NOMO-1 treated with dmso at 0.1 percent for 144 hours (cell line): Measurements from ENCODE around the gene SSX4B.
"Not testable (repeated sequence)": the region's sequence is repeated elsewhere in the genome, so short reads cannot be mapped to it uniquely, and the experiment has no call there.

Source experiments
- DNase-seq: peaks from one replicate; lab custom pipeline; 2025; ENCODE audit not compliant: unreplicated experiment; lab: John Stamatoyannopoulos, UW

SSX4B gene, protein sequence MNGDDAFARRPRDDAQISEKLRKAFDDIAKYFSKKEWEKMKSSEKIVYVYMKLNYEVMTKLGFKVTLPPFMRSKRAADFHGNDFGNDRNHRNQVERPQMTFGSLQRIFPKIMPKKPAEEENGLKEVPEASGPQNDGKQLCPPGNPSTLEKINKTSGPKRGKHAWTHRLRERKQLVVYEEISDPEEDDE

DNA sequence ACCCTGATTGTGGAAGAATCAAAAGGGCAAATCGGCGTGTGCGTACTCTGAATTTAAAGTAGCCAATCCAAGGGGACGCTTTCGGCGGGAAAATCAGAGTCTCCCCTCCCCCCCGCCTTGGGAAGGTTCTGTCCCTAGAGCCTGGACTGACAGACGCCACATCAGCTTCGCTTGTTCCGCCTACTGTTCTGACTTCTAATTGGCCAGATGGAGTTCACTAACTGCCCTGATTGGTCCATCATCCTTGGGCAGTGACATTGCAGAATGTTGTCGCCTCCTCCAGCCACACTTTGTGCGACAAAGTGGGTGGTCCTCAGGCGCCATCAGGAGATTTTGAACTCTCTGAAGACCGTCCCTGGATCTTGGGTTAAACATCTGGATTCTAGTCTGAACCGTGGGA, at the start of gene SSX4B:
Gene SSX4B (minus strand): TSS at position 101 of the 400 bp plus-strand sequence. CDS start 588 bp downstream, outside the sequence.
- DNase-seq: not testable (repeated sequence)

GRCh38 chrX:48460606-48461005, 48.8 kb upstream of the SSX4B start:
- no peak for DNase-seq

- no peak for DNase-seq
Measured at GRCh38 chrX:48460031-48460430, 48.3 kb upstream of the SSX4B start.

DNA sequence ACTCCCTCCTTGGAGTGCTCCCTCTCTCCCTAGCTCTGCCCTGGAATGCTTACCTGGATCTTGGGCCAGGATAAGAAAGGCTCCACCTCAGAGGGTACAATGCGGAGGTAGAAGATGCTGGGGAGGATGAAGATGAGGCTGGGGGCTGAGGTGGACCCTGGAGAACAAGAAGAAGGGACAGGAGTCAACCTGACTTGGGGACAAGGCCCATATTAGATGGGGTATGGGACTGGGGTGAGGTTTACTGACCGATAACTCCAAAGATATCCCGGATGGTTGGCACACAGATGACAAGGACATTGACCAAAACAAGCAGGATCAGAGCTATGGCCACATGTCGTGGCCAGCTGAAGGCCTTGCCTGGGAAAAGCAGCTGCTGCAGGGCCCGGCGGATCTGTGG, 47.7 kb upstream of the SSX4B start:
- DNase-seq: no peak

GRCh38 chrX:48458711-48459110, 47.0 kb upstream of the SSX4B start:
- DNase-seq: no peak

GRCh38 chrX:48456628-48457331, 45.0 kb upstream of the SSX4B start:
- DNase-seq: no peak

GRCh38 chrX:48451708-48452107, 39.9 kb upstream of the SSX4B start:
- no peak for DNase-seq

- no peak for DNase-seq
Measured at GRCh38 chrX:48450076-48450475, 38.3 kb upstream of the SSX4B start.

DNA sequence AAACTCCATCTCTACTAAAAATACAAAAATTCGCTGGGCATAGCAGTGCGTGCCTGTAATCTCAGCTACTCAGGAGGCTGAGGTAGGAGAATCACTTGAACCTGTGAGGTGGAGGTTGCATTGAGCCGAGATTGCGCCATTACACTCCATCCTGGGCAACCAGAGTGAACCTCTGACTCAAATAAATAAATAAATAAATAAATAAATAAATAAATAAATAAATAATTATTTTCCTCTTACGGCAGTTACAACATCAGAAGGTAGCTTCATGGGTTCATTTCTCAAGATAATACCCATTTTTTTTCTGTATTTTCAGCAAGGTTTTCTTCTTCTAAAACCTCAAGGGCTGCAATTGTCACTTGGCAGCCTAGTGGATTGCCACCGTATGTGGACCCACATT, 35.4 kb upstream of the SSX4B start:
- DNase-seq: not testable (repeated sequence)

GRCh38 chrX:48433713-48434112, 22.0 kb upstream of the SSX4B start:
- not testable (repeated sequence) for DNase-seq

DNA sequence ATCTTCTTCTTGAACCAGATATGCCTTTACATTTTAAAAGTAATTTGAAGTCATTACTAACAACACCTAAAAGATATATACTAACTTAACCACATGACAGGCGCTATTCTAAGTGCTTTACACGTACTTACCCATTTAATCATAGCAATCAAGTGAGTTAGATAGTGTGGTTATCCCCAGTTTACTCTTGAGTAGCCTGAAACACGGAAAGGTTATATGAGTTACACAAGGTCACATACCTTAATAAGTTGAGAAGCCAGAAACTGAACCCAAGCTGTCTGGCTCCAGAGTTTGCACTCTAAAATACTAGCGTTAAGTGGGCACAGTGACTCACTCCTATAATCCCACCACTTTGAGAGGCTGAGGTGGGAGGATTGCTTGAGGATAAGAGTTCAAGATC, 18.4 kb upstream of the SSX4B start:
- DNase-seq: not testable (repeated sequence)

DNA sequence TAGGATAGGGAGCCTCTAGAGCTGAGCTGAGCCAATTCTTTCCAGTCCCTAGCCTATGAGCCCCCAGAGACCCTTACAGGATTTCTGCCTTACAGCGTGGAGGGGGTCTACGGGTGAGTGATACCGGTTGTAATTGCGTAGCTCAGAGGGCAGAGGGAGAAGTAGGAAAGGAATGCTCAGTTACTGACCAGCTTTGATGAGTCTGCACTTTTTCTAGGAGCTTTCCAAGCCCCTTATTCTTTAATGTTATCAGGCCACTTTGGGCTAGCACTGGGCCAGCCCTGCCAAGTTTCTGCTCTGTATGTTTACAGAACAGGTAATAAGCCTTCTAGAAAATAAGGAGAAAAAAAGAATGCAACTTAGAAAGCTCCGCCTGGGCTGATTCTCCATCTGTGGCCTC, 17.8 kb upstream of the SSX4B start:
- not testable (repeated sequence) for DNase-seq

- DNase-seq: not testable (repeated sequence)
Measured at GRCh38 chrX:48427027-48427716, 15.4 kb upstream of the SSX4B start.

- DNase-seq: not testable (repeated sequence)
Measured at GRCh38 chrX:48397825-48398224, 13.9 kb downstream of the SSX4B start.

DNA sequence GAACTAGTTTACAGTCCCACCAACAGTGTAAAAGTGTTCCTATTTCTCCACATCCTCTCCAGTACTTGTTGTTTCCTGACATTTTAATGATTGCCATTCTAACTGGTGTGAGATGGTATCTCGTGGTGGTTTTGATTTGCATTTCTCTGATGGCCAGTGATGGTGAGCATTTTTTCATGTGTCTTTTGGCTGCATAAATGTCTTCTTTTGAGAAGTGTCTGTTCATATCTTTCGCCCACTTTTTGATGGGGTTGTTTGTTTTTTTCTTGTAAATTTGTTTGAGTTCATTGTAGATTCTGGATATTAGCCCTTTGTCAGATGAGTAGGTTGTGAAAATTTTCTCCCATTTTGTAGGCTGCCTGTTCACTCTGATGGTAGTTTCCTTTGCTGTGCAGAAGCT, 14.8 kb downstream of the SSX4B start:
- DNase-seq: not testable (repeated sequence)

DNA sequence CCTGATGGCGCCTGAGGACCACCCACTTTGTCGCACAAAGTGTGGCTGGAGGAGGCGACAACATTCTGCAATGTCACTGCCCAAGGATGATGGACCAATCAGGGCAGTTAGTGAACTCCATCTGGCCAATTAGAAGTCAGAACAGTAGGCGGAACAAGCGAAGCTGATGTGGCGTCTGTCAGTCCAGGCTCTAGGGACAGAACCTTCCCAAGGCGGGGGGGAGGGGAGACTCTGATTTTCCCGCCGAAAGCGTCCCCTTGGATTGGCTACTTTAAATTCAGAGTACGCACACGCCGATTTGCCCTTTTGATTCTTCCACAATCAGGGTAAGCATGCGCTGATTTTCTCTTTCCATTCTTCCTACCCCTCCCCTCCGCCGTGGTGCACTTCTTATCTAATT, 28.5 kb downstream of the SSX4B start, which contains the start of gene SSX4:
Gene SSX4 (plus strand): TSS at position 301 of the 400 bp plus-strand sequence. CDS start 515 bp downstream, outside the sequence.
- DNase-seq: not testable (repeated sequence)

DNA sequence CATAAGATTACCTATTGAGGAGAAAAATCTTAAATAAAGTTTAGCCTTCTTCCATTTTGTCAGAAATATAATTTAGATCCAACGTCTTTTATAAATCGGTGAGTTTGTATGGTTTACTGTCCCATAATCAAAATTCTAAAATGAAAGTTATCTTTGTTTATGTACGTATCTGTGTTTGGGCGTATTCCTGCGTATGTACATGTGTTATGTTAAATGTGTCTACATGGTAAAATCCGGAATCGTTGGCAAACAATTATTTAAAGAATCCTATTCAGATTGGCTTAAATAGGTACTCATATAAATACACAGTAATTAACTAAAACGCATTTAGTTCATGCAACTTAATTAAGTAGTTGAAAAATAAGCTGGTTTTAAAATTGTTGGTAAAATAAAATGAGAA, 41.4 kb downstream of the SSX4B start:
- DNase-seq: not testable (repeated sequence)

DNA sequence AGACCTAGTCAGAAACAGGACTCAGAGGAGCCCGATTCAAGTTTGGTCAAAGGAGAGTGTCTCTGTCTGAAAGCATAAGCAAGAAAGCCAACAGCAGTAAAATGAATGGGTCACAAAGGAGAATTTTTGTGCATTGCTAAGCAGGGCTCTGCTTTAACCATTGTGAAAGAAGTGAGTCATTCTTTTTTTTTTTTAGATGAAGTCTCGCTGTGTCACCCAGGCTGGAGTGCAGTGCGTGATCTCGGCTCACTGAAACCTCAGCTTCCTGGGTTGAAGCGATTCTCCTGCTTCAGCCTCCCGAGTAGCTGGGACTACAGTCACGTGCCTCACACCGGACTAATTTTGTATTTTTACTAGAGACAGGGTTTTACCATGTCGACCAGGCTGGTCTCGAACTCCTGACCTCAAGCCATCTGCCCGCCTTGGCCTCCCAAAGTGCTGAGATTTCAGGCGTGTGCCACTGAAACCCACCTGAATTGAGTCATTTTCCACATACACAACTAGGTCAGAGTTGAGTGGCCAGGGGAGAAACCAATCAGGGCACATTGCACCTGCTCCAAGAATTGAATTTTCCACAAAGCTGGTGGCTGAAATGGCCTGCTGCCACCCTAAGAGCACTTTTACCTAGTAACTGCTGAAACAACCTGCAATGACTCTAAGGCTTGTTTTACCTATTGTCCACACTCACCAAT, 43.9 kb downstream of the SSX4B start:
- not testable (repeated sequence) for DNase-seq

- not testable (repeated sequence) for DNase-seq
Measured at GRCh38 chrX:48359281-48359680, 52.5 kb downstream of the SSX4B start.

DNA sequence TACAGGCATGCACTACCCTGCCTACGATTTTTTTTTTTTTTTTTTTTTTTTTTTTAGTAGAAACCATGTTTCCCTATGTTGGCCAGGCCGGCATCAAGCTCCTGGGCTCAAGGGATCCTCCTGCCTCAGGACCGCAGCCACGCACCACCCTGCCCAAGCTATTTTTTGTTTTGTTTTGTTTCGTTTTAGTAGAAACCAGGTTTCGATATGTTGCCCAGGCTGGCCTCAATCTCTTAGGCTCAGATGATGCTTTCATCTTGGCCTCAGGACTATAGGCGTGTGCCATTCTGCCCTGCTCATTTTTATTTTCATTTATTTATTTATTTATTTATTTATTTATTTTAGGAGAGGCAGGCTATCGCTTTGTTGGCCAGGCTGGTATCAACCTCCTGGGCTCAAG, 54.1 kb downstream of the SSX4B start:
- no peak for DNase-seq
